Suppressor macrophage treated with lipopolysaccharide for 4 hours (primary cell): ENCODE measurements around the gene HMGCLL1.
A peak's percentile ranks its signal among the peaks of the same experiment; 100 is the strongest.

Experiments
- DNase-seq: peaks from one replicate; pipeline ENCODE4 v3.0.0-alpha.2; 2020

The HMGCLL1 gene

DNA sequence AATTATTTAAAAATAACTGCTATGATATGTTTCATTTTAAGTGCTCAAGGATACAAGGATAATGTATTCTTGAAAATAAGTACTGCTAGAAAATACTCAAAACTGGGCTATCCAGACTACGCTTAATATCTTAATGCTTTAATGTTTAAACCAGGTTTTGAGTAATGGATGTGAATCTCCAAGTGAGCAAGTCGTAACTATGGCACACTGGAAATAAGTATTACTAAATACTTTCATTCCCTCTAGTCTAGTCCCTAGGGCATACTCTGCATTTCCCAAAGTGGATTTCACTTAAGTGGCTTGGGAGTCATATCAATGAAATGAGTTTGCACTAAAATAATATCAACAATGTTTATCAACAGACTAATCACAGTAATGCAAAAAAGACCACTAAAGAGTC lies 48.1 kb downstream of the HMGCLL1 start:
- no peak for DNase-seq

DNA sequence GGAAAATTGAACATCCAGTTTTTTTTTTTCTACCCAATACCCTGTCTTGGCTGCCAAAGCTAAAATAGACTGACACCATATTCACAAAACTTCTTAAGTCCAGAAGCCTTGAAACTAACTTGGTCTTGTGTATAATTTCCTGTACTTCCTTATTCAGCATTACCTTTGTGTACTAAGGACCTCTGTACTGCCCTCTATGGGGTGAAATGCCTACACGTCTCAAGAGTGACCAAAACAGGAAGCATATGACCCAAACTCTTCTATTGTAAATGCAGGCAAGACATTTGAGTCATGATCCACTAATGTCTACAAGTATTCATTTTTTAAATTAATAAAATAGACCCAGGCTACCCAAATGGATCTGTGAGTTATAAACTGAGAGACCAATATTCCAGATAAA lies 50.4 kb downstream of the HMGCLL1 start:
- peak; percentile 1 for DNase-seq

- no peak for DNase-seq
Measured at GRCh38 chr6:55524441-55524840, 54.6 kb downstream of the HMGCLL1 start.

DNA sequence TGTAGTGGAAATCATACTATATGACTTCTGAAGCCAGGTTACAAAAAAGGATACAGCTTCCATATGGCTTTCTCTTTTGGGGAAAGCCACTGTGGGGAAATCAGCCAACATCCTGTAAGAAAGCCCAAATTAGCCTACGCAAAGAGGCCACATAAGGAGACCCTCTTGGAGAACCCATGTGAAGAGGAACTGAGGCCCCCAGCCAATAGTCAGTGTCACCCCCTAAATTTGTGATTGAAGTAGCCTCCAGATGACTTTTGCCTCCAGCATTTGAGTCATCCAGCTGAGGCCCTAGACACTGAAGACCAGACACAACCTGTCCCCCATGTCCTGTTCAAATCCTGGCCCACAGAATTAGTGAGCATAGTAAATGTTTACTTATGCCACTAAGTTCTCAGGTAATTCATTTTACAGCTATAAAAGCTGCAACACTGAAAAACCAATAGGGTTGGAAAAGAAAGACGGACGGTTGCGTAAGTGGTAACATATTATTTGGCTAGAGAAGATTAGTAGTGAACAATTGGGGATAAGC lies 60.4 kb downstream of the HMGCLL1 start:
- no peak for DNase-seq

DNA sequence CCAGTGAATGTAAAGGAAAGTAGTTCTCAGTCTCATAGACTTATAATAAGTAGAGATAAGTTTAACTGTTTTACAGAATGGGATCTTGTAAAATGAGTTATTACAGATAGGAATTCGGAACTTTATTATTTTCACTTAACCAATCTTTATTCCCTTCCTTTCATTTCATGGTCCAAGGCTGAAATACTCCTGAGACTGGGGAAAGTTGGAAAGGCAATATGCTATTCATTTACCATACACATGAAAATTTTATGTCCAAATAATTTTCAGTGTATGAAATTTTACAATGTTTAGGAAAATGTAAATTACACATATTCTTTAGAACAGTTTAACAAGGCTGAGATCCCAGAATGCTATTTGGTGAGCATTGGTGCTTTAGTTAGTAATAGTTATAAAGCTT lies 62.3 kb downstream of the HMGCLL1 start:
- no peak for DNase-seq

GRCh38 chr6:55512904-55513303 lies 66.1 kb downstream of the HMGCLL1 start:
- DNase-seq: no peak

- no peak for DNase-seq
Measured at GRCh38 chr6:55511122-55511800, 67.7 kb downstream of the HMGCLL1 start.

- no peak for DNase-seq
Measured at GRCh38 chr6:55499591-55499990, 79.4 kb downstream of the HMGCLL1 start.

DNA sequence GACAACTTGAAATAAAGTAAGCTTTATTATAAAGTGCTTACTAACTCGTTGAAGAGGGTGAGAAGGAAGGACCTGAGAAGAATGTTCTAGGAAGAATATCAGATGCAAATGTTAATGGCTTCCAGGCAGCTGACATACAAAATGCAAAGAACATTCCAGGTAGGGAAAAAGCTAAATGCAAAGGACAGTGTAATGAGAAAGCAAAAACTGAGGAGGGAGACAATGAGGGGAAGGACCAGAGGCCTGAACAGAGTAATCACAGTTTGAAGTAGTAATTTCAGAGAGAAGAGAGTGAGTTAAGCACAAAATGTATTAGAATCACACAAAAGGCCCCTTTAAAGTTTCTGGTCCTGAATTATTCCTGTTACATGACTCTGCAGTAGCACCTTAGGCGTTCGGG lies 81.3 kb downstream of the HMGCLL1 start:
- no peak for DNase-seq

- no peak for DNase-seq
Measured at GRCh38 chr6:55496201-55496600, 82.8 kb downstream of the HMGCLL1 start.

- no peak for DNase-seq
Measured at GRCh38 chr6:55495277-55495676, 83.7 kb downstream of the HMGCLL1 start.

DNA sequence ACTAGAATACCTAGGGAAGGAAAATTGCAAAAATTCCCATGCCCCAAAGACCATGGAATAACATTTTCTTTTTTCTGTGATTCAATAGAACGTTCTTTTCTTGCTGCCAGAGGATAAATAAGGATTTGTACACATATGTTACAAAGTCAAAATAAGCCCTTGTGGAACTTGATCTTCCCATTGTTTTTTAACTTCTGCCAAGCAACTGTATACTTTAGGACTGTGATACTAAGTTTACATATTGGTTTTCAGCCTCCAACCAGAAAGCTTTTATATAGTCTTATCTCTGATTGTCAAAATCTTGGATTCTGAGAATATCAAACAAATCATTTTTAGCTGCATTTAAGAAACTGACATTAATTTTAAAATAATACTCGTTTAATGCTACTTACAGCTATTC lies 84.6 kb downstream of the HMGCLL1 start:
- no peak for DNase-seq

GRCh38 chr6:55492259-55492658 lies 86.7 kb downstream of the HMGCLL1 start:
- no peak for DNase-seq

GRCh38 chr6:55490871-55491270 lies 88.1 kb downstream of the HMGCLL1 start:
- no peak for DNase-seq

GRCh38 chr6:55474382-55474781 lies 104.6 kb downstream of the HMGCLL1 start:
- no peak for DNase-seq

DNA sequence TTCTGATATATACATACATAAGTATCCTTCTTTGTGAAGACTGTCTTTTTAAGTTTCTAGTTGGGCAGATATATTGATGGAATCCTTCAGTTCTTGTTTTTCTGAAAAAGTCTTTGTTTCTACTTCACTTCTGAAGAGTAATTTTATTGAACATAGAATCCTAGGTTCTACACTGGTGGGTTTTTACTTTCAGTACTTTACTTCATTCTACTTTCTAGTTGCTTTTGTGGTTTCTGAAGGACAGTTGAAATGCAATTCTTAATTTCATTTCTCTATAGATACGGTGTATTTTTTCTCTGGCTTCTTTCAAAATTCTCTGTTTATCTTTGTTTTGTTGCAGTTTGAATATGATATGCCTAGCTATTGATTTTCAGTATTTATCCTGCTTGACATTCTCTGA lies 105.3 kb downstream of the HMGCLL1 start:
- no peak for DNase-seq

GRCh38 chr6:55469951-55470366 lies 109.0 kb downstream of the HMGCLL1 start:
- no peak for DNase-seq

DNA sequence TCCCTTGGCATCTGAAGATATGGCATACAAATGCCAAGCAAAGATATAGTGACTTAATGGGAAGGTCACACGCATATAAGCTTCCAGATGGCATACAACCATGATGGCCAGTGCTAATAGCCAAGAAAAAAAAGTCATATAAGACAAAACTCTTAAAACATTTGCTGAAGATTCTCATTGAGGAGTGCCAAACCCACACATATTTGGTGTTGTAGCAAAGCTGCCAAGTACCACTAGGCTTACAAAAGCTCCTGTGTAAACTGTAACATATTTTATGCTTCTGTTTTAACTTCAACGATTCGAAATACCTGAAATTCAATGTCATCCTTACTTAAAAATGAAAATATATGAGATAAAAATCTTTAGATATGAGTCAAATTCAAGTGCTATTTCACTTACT lies 123.0 kb downstream of the HMGCLL1 start:
- DNase-seq: no peak

DNA sequence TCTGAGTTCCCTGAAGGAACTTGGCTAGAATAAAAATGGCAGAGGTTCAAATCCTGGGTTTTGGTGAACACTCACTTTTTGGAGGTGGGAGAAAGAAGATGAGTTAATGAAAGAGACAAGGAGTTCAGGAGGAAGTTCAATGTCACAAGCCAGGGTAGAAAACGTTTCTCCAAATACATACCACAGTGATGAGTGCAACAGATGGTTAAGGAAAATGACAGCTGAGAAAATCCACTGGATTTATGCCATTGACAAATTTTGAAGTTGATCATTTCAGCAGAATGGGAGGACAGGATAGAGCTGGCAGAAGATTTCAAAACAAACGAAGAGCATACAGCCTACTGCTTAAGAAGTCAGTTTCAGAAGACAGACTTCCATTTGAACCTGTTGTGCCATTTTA lies 129.0 kb downstream of the HMGCLL1 start:
- no peak for DNase-seq

GRCh38 chr6:55449225-55449624 lies 129.8 kb downstream of the HMGCLL1 start:
- DNase-seq: no peak

DNA sequence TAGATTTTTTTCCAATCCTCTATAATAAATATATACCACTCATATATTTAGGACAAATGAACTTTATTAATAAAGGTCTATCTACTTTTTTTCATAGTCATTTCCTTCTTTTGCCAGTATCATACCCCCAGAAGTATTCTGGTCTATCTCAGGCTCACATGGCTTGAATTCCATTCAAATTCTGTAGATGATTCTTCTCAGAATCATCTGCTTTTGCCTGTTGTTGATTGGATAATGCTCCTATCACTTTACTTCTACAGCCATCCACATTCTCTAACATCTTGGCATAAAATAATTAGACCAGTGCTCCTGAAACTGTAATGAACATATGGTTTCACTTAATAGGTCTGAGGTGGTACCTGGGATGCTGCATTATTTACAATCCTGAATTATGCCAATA lies 130.5 kb downstream of the HMGCLL1 start:
- DNase-seq: no peak

DNA sequence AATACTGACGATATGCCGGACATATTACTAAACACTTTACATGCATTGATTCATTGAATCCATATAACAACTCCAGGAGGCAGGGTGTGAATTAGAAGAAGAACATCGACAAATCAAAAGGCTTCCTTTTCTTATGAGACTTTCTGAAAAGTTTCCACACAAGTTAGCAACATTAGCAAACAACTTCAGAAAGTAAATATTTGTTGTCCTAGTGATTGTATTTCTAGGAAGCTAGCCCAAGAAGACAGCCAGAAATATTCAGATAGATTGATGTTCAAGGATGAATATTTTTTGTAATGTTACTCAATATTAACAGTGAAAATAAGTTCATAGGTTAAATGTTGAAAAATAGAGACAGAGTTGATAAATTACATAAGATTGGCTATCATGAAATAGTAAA lies 131.1 kb downstream of the HMGCLL1 start:
- no peak for DNase-seq

DNA sequence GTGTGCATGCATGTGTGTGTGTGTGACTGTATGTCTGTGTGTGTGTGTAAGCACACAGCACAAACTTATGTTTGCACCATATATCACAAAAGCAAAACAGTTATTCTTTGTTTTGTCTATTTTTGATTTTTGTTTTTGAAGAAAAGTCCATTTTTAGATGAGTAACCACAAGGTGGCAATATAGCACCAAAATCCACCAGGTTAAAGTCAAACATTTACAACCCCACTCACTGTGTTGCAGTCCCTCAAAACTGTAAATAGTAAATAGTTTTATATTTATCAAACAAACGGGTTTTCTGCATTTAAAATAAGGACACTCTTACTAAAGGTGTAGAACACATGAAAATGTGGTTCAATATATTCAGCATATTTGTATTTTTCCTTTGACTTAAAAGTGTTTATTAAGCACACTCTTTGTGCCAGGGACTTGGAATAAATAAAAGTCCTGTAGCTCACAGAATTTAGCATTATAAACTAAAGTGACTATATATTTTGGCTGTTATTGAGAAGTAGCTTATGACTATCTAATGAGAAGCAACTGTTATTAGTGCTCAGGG lies 133.3 kb downstream of the HMGCLL1 start:
- DNase-seq: peak; percentile 12

DNA sequence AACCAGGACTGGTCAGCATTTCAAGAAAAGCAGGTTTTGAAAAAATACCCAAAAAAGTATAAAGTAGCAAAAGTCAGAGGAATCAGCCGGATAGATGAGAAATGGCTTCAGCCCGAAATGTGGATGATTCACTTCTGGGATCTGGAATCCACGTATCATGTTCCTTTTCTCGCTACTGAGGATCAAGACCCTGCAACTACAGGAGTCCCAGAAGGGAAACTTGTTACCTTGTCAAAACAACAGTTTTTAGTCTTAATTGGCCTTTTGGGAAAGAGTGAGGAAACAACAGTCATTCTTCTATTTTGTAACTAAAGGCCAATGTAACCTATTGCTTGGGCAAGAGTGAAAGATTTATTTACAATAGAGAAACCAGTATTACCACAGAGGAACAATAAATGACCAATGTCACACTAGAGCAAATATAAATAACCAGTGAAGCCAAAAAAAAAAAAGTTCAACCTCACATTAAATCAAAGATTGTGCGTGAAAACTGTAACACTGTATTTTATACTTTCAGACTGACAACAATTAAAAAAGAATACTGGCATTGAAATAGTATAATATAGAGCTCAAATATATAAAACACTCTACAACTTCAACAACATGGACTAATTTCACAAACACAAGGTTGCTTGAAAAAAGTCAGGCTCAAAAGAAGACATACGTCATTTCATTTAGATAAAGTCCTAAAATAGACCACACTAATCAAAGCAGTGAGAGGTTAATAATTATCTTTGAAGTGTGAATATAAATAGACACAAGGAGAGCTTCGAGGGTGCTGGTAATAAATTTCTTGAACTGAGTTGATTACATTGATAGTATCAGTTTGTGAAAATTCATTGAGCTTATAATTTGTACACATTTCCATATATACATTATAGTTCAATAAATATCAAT lies 135.5 kb downstream of the HMGCLL1 start:
- no peak for DNase-seq
